Measurements from ENCODE around the gene FOSL2.

DNA sequence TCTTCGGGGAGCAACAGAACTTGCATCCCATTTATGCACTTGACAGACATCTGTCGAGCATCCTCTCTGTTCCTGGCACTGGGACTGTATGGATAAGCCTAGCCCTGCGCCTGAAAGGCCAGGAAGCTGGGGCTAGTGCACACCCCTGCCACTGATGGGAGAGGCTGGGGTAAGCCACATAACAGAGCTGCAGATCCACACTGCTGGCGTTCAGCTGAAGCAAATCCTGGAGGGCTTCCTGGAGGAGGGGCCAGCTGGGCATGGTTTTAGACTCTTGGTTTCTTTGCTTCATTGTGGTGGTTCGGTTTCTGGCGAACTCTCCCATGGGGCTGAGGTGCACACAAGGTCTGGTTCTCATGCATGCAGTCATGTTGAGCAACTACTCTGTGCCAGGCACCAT is 45.5 kb upstream of the FOSL2 start:
- TF ChIP-seq, protein P1, sequence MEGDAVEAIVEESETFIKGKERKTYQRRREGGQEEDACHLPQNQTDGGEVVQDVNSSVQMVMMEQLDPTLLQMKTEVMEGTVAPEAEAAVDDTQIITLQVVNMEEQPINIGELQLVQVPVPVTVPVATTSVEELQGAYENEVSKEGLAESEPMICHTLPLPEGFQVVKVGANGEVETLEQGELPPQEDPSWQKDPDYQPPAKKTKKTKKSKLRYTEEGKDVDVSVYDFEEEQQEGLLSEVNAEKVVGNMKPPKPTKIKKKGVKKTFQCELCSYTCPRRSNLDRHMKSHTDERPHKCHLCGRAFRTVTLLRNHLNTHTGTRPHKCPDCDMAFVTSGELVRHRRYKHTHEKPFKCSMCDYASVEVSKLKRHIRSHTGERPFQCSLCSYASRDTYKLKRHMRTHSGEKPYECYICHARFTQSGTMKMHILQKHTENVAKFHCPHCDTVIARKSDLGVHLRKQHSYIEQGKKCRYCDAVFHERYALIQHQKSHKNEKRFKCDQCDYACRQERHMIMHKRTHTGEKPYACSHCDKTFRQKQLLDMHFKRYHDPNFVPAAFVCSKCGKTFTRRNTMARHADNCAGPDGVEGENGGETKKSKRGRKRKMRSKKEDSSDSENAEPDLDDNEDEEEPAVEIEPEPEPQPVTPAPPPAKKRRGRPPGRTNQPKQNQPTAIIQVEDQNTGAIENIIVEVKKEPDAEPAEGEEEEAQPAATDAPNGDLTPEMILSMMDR (IDR thresholded peaks at IDR 0.05): no peak
- no peak for TF ChIP-seq EZH2 (IDR thresholded peaks at IDR 0.05; ENCODE audit: borderline replicate concordance, insufficient read depth, low read depth, low read length, poor library complexity, severe bottlenecking)
